ENCODE measurements around the gene ZNF532.
"Not testable (repeated sequence)": the region's sequence is repeated elsewhere in the genome, so short reads cannot be mapped to it uniquely, and the experiment has no call there.

The ZNF532 gene

GRCh38 chr18:58903533-58903932 lies 38.9 kb downstream of the ZNF532 start:
- DNase-seq = no peak

- DNase-seq = no peak
Observed at GRCh38 chr18:58905777-58906428, 41.2 kb downstream of the ZNF532 start.

- no peak for DNase-seq
Observed at GRCh38 chr18:58908006-58908405, 43.3 kb downstream of the ZNF532 start.

GRCh38 chr18:58909521-58909920 lies 44.8 kb downstream of the ZNF532 start:
- DNase-seq = no peak

- DNase-seq = no peak
Observed at GRCh38 chr18:58911241-58911640, 46.6 kb downstream of the ZNF532 start.

- DNase-seq = no peak
Observed at GRCh38 chr18:58911766-58912165, 47.1 kb downstream of the ZNF532 start.

GRCh38 chr18:58915006-58915799 lies 50.5 kb downstream of the ZNF532 start:
- peak; percentile 56 for DNase-seq

GRCh38 chr18:58915995-58916394 lies 51.3 kb downstream of the ZNF532 start:
- DNase-seq = no peak

- not testable (repeated sequence) for DNase-seq
Observed at GRCh38 chr18:58919934-58920333, 55.3 kb downstream of the ZNF532 start.

GRCh38 chr18:58922995-58923394 lies 58.3 kb downstream of the ZNF532 start:
- DNase-seq = no peak

GRCh38 chr18:58924473-58924872 lies 59.8 kb downstream of the ZNF532 start:
- DNase-seq = no peak

- DNase-seq = no peak
Observed at GRCh38 chr18:58927659-58928058, 63.0 kb downstream of the ZNF532 start.

- no peak for DNase-seq
Observed at GRCh38 chr18:58928386-58928785, 63.7 kb downstream of the ZNF532 start.

GRCh38 chr18:58929206-58929605 lies 64.5 kb downstream of the ZNF532 start:
- DNase-seq = no peak

- DNase-seq = no peak
Observed at GRCh38 chr18:58934356-58934755, 69.7 kb downstream of the ZNF532 start.

- no peak for DNase-seq
Observed at GRCh38 chr18:58934933-58935577, 70.4 kb downstream of the ZNF532 start.

- no peak for DNase-seq
Observed at GRCh38 chr18:58937071-58937886, 72.6 kb downstream of the ZNF532 start.

- DNase-seq = no peak
Observed at GRCh38 chr18:58937887-58938267, 73.2 kb downstream of the ZNF532 start.

- no peak for DNase-seq
Observed at GRCh38 chr18:58941426-58942099, 76.9 kb downstream of the ZNF532 start.

GRCh38 chr18:58943896-58944295 lies 79.2 kb downstream of the ZNF532 start:
- DNase-seq = no peak

GRCh38 chr18:58947136-58947732 lies 82.6 kb downstream of the ZNF532 start:
- DNase-seq = no peak

- no peak for DNase-seq
Observed at GRCh38 chr18:58949031-58949430, 84.4 kb downstream of the ZNF532 start.

Measured in NCI-H146 (cell line).